Natural killer cell treated with Interleukin-12 subunit alpha and Interleukin-12 subunit beta and Interleukin-15 and Interleukin-18, amount 100 ng/mL, for 72 hours (primary cell): ENCODE measurements around the gene NEK11. TPM values are rescaled to one million over a fixed set of nuclear protein-coding genes. Genes with fewer than 3 reads are reported as not detected.

ENCODE experiments used
- ATAC-seq, 2 donors: fragments of 150-1000 bp; cut with Tn5 transposase in 1 of 2; sonication (Bioruptor Pico), chemical (Tn5 transposase) in 1 of 2; 2 replicates each; pipeline ENCODE4 v1.10.0; 2021
- DNase-seq: peaks from one replicate; pipeline ENCODE4 v3.0.0; 2022; ENCODE audit warnings: low spot score
- H3K27ac Mint-ChIP-seq, 2 donors: 1 replicate in 1 of 2; 2 replicates in 1 of 2; pipeline ENCODE4 v1.8.0; 2022; ENCODE audit warnings: mixed read lengths in 2 of 2, mild to moderate bottlenecking in 1 of 2, moderate library complexity in 1 of 2
- H3K27me3 Mint-ChIP-seq, 2 donors: 1 replicate in 1 of 2; 2 replicates in 1 of 2; pipeline ENCODE4 v1.8.0; 2022; ENCODE audit warnings: mixed read lengths in 2 of 2
- H3K36me3 Mint-ChIP-seq: one replicate; pipeline ENCODE4 v1.8.0; 2022; ENCODE audit warnings: mixed read lengths
- H3K4me1 Mint-ChIP-seq, 2 donors: 1 replicate in 1 of 2; 2 replicates in 1 of 2; pipeline ENCODE4 v1.8.0; 2022; ENCODE audit warnings: low read depth in 2 of 2, mixed read lengths in 2 of 2, mild to moderate bottlenecking in 1 of 2
- H3K4me3 Mint-ChIP-seq: one replicate; pipeline ENCODE4 v1.8.0; 2022; ENCODE audit warnings: mixed read lengths
- H3K9me3 Mint-ChIP-seq: 2 replicates; pipeline ENCODE4 v1.8.0; 2022; ENCODE audit warnings: mixed read lengths
- total RNA-seq, 2 donors: library from RNA; stranded (reverse); gene quantifications; one replicate each; pipeline ENCODE4 v1.2.3, GENCODE V29; 2022

Gene NEK11
- total RNA-seq, 2 donors from 2014 or later, result 2.0 to 4.1 TPM

GRCh38 chr3:131228522-131228921 is 201.8 kb downstream of the NEK11 start:
- no peak for ATAC-seq
- no peaks in the 10 kb centered on the region for H3K9me3 Mint-ChIP-seq
- H3K4me1 Mint-ChIP-seq, result peaks cover 1 to 2% of the 10 kb centered on the region in 2 donors
- no peaks in the 10 kb centered on the region for H3K36me3 Mint-ChIP-seq
- no peak overlapping the region for H3K27ac Mint-ChIP-seq
- DNase-seq, result no peak
- H3K27me3 Mint-ChIP-seq, result peaks cover 0 to 2% of the 10 kb centered on the region in 2 donors
- no peak overlapping the region for H3K4me3 Mint-ChIP-seq

- DNase-seq (no peak), ATAC-seq (no peak)
- Mint-ChIP-seq H3K9me3 (no peaks in the 10 kb centered on the region), H3K27me3 (peaks cover 0 to 4% of the 10 kb centered on the region in 2 donors), H3K27ac (no peak overlapping the region), H3K36me3 (no peaks in the 10 kb centered on the region), H3K4me1 (no peaks in the 10 kb centered on the region), H3K4me3 (no peak overlapping the region)
Observed at GRCh38 chr3:131231710-131232389, 205.2 kb downstream of the NEK11 start.

- Mint-ChIP-seq H3K9me3 (no peaks in the 10 kb centered on the region), H3K4me1 (no peaks in the 10 kb centered on the region)
Observed at GRCh38 chr3:131232711-131233267, 206.1 kb downstream of the NEK11 start.

GRCh38 chr3:131233900-131234668 is 207.4 kb downstream of the NEK11 start:
- no peak for ATAC-seq
- DNase-seq, result no peak
- Mint-ChIP-seq H3K27ac (no peak overlapping the region), H3K4me1 (no peaks in the 10 kb centered on the region), H3K4me3 (no peak overlapping the region), H3K9me3 (no peaks in the 10 kb centered on the region), H3K36me3 (no peaks in the 10 kb centered on the region), H3K27me3 (peaks cover 10 to 12% of the 10 kb centered on the region in 2 donors)

More at GRCh38 chr3:131232711-131233267, 206.1 kb downstream of the NEK11 start:
- Mint-ChIP-seq H3K36me3 (no peaks in the 10 kb centered on the region), H3K4me3 (no peak overlapping the region), H3K27ac (no peak overlapping the region), H3K27me3 (peaks cover 1 to 5% of the 10 kb centered on the region in 2 donors)
- no peak for ATAC-seq
- DNase-seq, result no peak

GRCh38 chr3:131236421-131236820 is 209.7 kb downstream of the NEK11 start:
- Mint-ChIP-seq H3K9me3 (no peaks in the 10 kb centered on the region), H3K27me3 (peaks cover 12 to 16% of the 10 kb centered on the region in 2 donors), H3K27ac (no peak overlapping the region), H3K4me3 (no peak overlapping the region), H3K36me3 (no peaks in the 10 kb centered on the region), H3K4me1 (no peaks in the 10 kb centered on the region)
- no peak for DNase-seq
- no peak for ATAC-seq

- no peak overlapping the region for H3K27ac Mint-ChIP-seq
- DNase-seq (no peak), ATAC-seq (no peak)
- H3K9me3 Mint-ChIP-seq, result no peaks in the 10 kb centered on the region
- peaks cover 10 to 16% of the 10 kb centered on the region in 2 donors for H3K27me3 Mint-ChIP-seq
- H3K36me3 Mint-ChIP-seq, result no peaks in the 10 kb centered on the region
- H3K4me1 Mint-ChIP-seq, result no peaks in the 10 kb centered on the region
- H3K4me3 Mint-ChIP-seq, result no peak overlapping the region
Observed at GRCh38 chr3:131238496-131238895, 211.8 kb downstream of the NEK11 start.

GRCh38 chr3:131239267-131239666 is 212.6 kb downstream of the NEK11 start:
- H3K4me1 Mint-ChIP-seq, result no peaks in the 10 kb centered on the region

GRCh38 chr3:131242201-131242600 is 215.5 kb downstream of the NEK11 start:
- H3K36me3 Mint-ChIP-seq, result peaks cover 4% of the 10 kb centered on the region
- no peak for ATAC-seq

More at GRCh38 chr3:131239267-131239666, 212.6 kb downstream of the NEK11 start:
- no peak overlapping the region for H3K4me3 Mint-ChIP-seq
- ATAC-seq, result no peak
- no peaks in the 10 kb centered on the region for H3K36me3 Mint-ChIP-seq
- no peaks in the 10 kb centered on the region for H3K9me3 Mint-ChIP-seq
- peaks cover 10 to 16% of the 10 kb centered on the region in 2 donors for H3K27me3 Mint-ChIP-seq
- no peak for DNase-seq
- no peak overlapping the region for H3K27ac Mint-ChIP-seq

GRCh38 chr3:131250466-131250865 is 223.8 kb downstream of the NEK11 start:
- ATAC-seq (no peak), DNase-seq (no peak)
- no peak overlapping the region for H3K4me3 Mint-ChIP-seq
- no peaks in the 10 kb centered on the region for H3K4me1 Mint-ChIP-seq
- H3K27ac Mint-ChIP-seq, result no peak overlapping the region
- peaks cover 33 to 39% of the 10 kb centered on the region in 2 donors for H3K27me3 Mint-ChIP-seq
- H3K9me3 Mint-ChIP-seq, result peaks cover 7% of the 10 kb centered on the region
- peaks cover 32% of the 10 kb centered on the region for H3K36me3 Mint-ChIP-seq

More at GRCh38 chr3:131242201-131242600, 215.5 kb downstream of the NEK11 start:
- no peaks in the 10 kb centered on the region for H3K9me3 Mint-ChIP-seq
- H3K4me3 Mint-ChIP-seq, result no peak overlapping the region
- no peak for DNase-seq
- H3K27me3 Mint-ChIP-seq, result peaks cover 20 to 38% of the 10 kb centered on the region in 2 donors
- no peak overlapping the region for H3K27ac Mint-ChIP-seq
- H3K4me1 Mint-ChIP-seq, result no peaks in the 10 kb centered on the region

GRCh38 chr3:131260525-131260924 is 233.8 kb downstream of the NEK11 start:
- Mint-ChIP-seq H3K36me3 (no peaks in the 10 kb centered on the region), H3K9me3 (peaks cover 3% of the 10 kb centered on the region), H3K4me3 (no peak overlapping the region), H3K27ac (no peak overlapping the region), H3K4me1 (no peaks in the 10 kb centered on the region), H3K27me3 (peaks cover 4 to 9% of the 10 kb centered on the region in 2 donors)
- DNase-seq (no peak), ATAC-seq (no peak)

GRCh38 chr3:131261104-131261503 is 234.4 kb downstream of the NEK11 start:
- peaks cover 4% of the 10 kb centered on the region for H3K9me3 Mint-ChIP-seq
- no peaks in the 10 kb centered on the region for H3K4me1 Mint-ChIP-seq
- H3K27ac Mint-ChIP-seq, result no peak overlapping the region
- DNase-seq (no peak), ATAC-seq (no peak)
- H3K4me3 Mint-ChIP-seq, result no peak overlapping the region
- peaks cover 6 to 13% of the 10 kb centered on the region in 2 donors for H3K27me3 Mint-ChIP-seq
- H3K36me3 Mint-ChIP-seq, result peaks cover 3% of the 10 kb centered on the region

- Mint-ChIP-seq H3K36me3 (no peaks in the 10 kb centered on the region), H3K4me3 (no peak overlapping the region), H3K9me3 (no peaks in the 10 kb centered on the region), H3K4me1 (no peaks in the 10 kb centered on the region), H3K27me3 (no peaks in the 10 kb centered on the region), H3K27ac (no peak overlapping the region)
- ATAC-seq (no peak), DNase-seq (no peak)
Observed at GRCh38 chr3:131275556-131275955, 248.9 kb downstream of the NEK11 start.

GRCh38 chr3:131277836-131278497 is 251.3 kb downstream of the NEK11 start:
- no peaks in the 10 kb centered on the region for H3K36me3 Mint-ChIP-seq
- DNase-seq (no peak), ATAC-seq (no peak)
- H3K27me3 Mint-ChIP-seq, result no peaks in the 10 kb centered on the region
- H3K9me3 Mint-ChIP-seq, result no peaks in the 10 kb centered on the region
- no peak overlapping the region for H3K27ac Mint-ChIP-seq
- no peak overlapping the region for H3K4me3 Mint-ChIP-seq
- H3K4me1 Mint-ChIP-seq, result no peaks in the 10 kb centered on the region
